Activated CD8-positive, alpha-beta memory T cell treated with anti-CD3 and anti-CD28 coated beads for 24 hours (primary cell): Measurements from ENCODE around the gene NAAA.
A peak's percentile ranks its signal among the peaks of the same experiment; 100 is the strongest.
"Not testable (repeated sequence)": the region's sequence is repeated elsewhere in the genome, so short reads cannot be mapped to it uniquely, and the experiment has no call there.

Experiments
- DNase-seq: peaks from one replicate; pipeline ENCODE4 v3.0.0-alpha.2; 2020

NAAA gene

GRCh38 chr4:75940692-75941253, at the start of gene NAAA:
NAAA (minus strand) TSS chr4:75941013; CDS start chr4:75940949, 64 bp downstream.
- peak; percentile 90 for DNase-seq

- DNase-seq = no peak
These were observed 49.2 kb upstream of the NAAA start for GRCh38 chr4:75989846-75990528.

DNA sequence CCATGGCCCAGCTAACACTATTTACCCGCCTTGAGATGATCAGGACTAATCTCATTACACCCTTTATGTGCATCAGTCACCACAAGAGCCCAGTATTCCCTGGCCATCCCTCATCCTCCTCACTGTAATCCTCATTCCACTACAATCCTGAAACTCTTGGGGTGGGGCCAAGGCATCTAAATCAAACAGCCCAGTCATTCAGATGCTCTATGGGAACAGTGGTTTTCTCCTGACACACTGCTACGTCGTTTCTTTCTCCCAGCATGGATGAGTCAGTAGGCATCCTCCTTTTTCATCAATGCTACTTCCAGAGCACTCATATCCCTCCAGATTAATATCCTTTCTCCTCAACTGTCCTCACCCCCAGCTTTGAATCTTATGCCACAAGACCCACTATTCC, 44.3 kb upstream of the NAAA start:
- DNase-seq = no peak

DNA sequence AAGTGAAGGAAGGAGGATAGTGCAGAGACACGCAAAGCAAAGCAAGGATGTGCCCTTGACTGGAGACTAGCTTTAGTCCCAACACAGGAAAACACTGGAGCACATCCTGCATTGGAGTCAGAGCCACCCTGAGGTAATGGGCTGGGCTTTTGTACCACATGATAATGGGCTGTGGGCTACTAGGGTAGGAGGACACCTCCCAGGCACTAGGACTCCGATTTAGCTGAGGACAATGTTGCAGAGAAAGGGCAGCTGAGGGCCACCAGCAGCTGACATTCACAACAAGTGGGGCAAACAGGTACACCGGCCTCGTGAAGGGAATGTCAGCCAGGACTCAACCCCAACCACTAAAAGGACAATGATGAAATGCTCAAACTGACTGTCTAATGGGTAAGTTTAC, 39.8 kb upstream of the NAAA start:
- no peak for DNase-seq

DNA sequence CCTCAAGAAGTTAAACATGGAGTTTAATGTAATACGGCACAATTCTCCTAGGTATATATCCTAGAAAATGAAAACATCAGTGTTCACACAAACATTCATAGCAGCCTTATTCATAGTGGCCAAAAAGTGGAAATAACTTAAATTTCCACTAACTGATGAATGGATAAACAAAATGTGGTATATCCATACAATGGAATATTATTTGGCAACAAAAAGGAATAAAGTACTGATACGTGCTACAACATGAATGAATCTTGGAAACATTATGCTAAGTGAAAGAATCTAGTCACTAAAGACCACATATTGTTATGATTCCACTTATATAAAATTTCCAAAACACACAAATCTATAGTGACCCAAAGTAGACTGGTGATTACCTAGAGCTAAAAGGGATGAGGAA, 35.4 kb upstream of the NAAA start:
- no peak for DNase-seq

- DNase-seq = no peak
These were observed 33.0 kb upstream of the NAAA start for GRCh38 chr4:75973766-75974165.

GRCh38 chr4:75968084-75968483, 27.3 kb upstream of the NAAA start:
- DNase-seq = no peak

DNA sequence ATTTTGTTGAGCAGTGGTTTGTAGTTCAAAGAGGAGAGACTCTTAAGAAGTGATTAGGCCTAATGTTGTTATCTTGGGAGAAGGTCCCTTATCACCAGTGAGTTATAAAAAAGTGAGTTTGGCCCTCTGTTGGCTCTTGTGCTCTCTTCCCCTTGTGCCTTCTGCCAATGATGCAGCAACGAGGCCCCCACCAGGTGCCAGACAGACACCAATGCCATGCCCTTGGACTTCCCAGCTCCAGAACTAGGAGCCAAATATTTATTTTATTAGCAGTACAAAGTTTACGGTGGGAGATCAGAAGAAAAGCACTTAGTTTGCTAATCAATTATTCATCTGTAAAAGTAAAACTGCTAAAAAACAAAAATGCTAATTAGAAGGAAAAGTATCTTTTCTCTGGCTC, 22.7 kb upstream of the NAAA start:
- no peak for DNase-seq

- not testable (repeated sequence) for DNase-seq
These were observed 21.3 kb upstream of the NAAA start for GRCh38 chr4:75962072-75962471.

DNA sequence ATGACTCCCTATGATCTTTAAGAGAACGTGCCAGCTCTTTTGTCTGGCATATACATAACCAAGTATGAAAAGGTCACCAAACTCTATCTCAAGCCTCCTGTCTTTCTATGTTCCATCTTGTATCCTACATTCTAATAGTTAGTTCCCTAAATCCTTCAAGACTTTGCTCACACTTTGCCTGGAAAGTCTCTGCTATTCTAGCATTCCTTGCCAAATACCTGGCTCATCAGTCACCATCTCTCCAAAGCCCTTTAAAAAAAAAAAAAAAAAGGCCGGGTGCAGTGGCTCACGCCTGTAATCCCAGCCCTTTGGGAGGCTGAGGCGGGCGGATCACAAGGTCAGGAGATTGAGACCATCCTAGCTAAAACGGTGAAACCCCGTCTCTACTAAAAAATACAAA, 17.7 kb upstream of the NAAA start:
- not testable (repeated sequence) for DNase-seq

DNA sequence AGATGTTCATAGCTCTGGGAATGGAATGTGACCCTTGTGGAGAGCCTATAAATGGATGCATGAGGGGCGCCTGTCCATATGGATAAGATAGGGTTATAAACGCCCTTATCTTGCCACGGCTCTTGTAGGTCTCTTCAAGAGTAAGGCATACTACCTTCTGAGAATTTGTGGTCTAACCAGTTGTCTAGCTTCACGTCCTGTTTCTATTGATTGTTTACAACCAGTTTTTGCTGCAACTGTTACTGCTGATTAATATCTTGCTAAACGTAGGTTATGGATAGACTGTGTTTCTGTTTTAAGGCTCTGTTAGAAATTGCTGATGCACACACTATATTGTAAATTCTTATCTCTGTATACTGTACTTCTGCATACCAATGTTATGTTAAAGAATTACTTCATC, 14.0 kb upstream of the NAAA start:
- DNase-seq = not testable (repeated sequence)

- DNase-seq = no peak
These were observed 12.7 kb upstream of the NAAA start for GRCh38 chr4:75953509-75953908.

DNA sequence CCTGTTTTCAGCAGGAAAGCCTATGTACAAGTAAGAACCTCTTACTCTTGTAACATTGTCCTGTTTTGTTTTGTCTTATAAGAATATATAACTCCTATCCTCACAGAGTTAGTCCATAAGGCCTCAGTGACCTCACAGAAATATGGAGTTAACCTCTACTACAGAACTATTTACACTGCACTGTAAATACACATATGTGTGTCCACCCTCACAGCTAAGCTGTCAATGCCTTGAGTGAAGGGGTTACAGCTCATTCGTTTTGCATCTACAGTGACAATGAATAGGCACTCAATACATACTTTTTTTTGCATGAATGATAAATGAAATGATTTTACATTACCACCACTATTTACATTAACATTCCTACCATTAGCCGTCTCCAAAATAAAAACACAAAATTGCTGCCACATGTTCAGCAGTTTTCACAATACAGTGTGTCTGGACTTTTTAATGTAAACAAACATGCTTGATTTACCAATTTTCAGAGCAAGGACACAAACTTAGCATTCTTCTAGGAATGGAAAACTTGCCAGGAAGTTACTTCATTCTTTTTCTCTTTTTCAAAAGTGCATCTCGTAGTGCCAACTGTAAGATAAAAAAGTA, 9.5 kb upstream of the NAAA start:
- no peak for DNase-seq

GRCh38 chr4:75948822-75949444, 8.1 kb upstream of the NAAA start:
- no peak for DNase-seq

DNA sequence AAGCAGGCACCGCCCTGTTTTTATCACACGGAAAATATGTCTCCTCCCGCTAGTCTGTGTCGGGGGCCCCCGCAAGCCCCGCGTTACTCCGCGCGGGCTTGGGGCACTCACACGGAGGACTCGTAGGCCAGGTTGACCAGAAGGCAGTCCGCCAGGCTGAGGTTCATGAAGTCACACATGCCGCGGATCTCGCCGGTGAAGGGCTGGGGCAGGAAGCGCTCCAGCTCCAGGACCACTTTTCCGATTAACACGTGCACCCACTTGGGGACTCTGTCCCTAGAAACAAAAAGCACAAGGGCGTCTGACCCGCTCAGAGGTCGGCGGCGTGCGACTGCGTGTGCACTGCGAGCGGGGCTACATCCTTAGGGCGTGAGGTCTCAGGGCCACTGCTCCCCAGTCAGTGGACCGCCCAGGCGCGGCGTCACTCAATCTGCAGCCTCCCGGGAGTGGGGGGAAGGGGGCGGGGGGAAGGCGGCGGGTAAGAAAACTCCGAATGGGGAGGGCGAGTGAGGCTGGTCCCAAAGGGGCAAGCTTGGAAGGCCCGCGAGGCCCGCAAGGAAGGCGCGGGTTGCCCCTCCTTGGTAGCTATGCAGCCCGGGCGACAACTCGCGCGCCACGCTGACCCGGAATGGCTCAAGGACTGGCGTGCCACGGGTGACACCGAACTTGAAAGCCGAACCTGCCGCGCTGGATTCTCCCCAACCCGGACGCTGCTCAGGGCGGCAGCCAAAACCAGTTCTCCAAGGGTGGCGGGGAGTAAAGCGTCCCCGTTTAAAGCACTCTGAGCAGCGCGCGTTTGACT, 722 bp downstream of the NAAA start:
- DNase-seq = peak; percentile 90

DNA sequence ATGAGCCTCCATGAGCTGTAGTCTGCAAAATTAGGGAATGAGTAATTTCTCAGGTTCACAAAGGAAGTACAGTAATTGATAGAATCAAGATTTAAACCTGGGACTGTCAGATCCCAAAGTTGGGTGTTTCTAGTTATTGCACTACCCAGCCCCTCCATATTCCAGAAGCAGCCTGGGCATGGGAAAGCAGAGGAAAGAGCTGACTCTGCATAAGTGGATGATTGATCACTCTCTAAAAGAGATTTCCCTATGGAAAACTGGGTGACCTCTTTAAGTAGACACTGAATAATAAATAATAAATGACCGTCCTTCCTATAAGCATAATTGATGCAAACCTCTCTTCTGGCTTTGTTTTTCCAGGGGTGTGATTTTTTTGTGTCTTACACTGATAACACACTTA, 5.2 kb downstream of the NAAA start:
- no peak for DNase-seq

DNA sequence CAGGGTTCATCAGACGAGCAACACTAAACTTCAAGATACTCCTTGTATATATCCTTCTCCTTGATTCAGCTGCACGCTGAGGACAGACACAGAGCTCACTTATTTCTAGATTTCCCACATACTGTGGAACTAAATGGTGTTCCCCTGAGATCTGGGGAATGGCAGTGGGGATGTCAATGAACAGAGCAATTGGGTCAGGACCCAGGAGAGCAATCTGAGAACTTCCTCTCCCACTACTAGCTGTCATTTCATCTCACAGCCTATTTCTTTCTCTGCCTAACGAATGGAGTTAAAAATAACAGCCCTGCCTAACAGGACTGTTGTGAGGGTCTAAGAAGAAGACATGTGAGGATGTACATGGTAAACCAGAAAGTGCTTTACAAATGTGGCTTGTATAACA, 10.7 kb downstream of the NAAA start:
- DNase-seq = no peak

DNA sequence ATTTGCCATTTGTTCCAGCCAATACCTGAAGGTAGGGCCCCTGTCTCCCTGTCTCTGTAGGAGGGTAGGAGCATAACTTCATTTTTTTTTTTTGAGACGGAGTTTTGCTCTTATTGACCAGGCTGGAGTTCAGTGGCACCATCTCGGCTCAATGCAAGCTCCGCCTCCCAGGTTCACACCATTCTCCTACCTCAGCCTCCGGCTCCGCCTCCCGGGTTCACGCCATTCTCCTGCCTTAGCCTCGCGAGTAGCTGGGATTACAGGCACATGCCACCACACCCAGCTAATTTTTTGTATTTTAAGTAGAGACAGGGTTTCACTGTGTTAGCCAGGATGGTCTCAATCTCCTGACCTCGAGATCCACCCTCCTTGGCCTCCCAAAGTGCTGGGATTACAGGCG, 15.9 kb downstream of the NAAA start:
- not testable (repeated sequence) for DNase-seq

GRCh38 chr4:75924309-75924827, 16.4 kb downstream of the NAAA start:
- no peak for DNase-seq

DNA sequence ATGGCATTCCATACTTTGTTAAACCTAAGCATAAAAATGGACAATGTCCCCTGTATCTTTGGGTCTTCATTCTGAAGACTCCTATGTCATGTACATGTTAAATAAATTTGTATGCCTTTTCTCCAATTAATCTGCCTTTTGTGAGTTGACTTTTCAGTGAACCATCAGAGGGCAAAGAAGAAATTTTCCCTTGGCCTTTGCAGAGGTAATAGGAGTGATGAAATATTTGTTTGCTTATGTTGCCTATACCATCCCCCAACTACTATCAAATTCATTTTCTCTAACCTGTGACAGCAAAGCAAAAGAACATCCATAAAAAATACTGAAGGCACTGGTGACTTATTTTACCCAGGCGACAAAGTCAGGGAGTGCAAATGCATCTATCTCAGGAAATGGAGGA, 18.2 kb downstream of the NAAA start:
- no peak for DNase-seq

- DNase-seq = no peak
These were observed 18.9 kb downstream of the NAAA start for GRCh38 chr4:75921910-75922309.

DNA sequence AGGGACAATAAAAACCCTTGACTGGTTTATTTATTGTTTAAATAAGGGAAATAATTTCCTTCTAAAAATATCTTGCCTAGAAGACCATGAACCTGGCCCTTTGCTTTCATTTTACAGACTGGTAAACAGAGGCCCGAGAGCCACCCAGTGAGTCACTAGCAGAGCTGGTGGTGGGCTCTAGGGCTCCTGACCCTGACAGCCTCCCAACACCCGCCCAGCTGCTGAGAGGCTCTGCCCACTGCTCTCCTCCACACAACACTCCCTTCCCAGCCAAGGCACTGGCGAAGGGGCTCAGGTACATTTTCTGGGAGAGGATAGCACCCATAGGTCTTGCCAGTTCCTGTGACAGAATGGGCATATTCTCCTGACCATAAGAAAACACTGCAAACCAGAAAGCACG, 20.5 kb downstream of the NAAA start:
- no peak for DNase-seq

DNA sequence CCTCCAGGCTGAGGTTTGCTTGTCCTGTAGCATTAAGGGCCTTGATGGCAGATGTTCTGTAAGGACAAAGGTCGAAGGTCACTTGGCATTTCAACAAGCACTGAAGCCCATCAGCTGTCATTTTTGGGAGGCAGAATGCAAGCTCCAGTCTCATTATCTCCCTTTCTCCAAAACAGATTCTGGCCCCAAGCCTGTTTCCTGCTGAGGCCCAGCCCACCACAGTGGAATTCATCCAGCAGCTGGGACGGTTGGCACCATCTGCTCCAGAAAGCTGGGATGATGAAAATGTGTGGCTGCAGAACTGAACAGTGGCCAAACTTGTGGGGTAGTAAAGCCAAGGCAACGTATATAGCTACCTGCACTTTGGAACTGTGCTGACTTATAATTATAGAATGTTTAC, 20.9 kb downstream of the NAAA start:
- DNase-seq = no peak
